Measurements from ENCODE around the gene LEKR1.

Gene LEKR1

DNA sequence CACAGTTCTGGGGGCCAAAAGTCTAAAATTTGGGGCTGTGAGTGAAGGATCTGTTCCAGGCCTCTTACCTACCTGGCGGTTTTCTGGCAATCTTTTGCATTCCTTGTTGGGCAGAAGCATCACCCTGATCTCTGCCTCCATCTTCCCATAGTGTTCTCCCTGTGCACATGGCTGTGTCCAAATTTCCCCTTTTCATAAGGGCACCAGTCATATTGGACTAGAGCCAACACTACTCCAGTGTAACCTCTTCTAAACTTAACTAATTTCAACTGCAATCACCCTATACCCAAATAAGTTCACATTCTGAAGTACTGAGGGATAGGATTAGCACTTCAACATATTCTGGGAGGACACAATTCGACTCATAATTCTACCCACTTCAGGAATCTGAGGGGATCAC lies 248.8 kb downstream of the LEKR1 start:
- Histone ChIP-seq H3K27ac (ENCODE audit: low read length) (no peak overlapping the region), H3K27me3 (ENCODE audit: insufficient read depth, low read length, poor library complexity) (peaks cover 13% of the 10 kb centered on the region), H3K79me2 (ENCODE audit: insufficient read depth, low read length) (no peaks in the 10 kb centered on the region), H4K20me1 (ENCODE audit: insufficient read depth, low read length) (no peaks in the 10 kb centered on the region), H2AFZ (ENCODE audit: low read depth, low read length) (no peak overlapping the region), H3K9me3 (ENCODE audit: insufficient read depth, low read length, severe bottlenecking) (no peaks in the 10 kb centered on the region), H3K4me2 (ENCODE audit: insufficient read depth, low read length) (no peak overlapping the region), H3K4me1 (ENCODE audit: insufficient read depth, low read length) (no peaks in the 10 kb centered on the region), H3K9ac (ENCODE audit: low read depth, low read length) (no peak overlapping the region), H3K36me3 (ENCODE audit: insufficient read depth, low read length) (no peaks in the 10 kb centered on the region), H3K4me3 (ENCODE audit: low read depth in 1 of 2, low read length in 2 of 2) (no peak overlapping the region)
- no peak for ATAC-seq (ENCODE audit: insufficient read depth, low read depth)
- TF ChIP-seq EZH2 (IDR thresholded peaks at IDR 0.05; ENCODE audit: borderline replicate concordance, low read depth, low read length, severe bottlenecking), result no peak
- TF ChIP-seq, protein P1, sequence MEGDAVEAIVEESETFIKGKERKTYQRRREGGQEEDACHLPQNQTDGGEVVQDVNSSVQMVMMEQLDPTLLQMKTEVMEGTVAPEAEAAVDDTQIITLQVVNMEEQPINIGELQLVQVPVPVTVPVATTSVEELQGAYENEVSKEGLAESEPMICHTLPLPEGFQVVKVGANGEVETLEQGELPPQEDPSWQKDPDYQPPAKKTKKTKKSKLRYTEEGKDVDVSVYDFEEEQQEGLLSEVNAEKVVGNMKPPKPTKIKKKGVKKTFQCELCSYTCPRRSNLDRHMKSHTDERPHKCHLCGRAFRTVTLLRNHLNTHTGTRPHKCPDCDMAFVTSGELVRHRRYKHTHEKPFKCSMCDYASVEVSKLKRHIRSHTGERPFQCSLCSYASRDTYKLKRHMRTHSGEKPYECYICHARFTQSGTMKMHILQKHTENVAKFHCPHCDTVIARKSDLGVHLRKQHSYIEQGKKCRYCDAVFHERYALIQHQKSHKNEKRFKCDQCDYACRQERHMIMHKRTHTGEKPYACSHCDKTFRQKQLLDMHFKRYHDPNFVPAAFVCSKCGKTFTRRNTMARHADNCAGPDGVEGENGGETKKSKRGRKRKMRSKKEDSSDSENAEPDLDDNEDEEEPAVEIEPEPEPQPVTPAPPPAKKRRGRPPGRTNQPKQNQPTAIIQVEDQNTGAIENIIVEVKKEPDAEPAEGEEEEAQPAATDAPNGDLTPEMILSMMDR (IDR thresholded peaks at IDR 0.05; ENCODE audit: borderline replicate concordance, extremely low read depth, low read length, poor library complexity, severe bottlenecking), result no peak
- no peak for DNase-seq

DNA sequence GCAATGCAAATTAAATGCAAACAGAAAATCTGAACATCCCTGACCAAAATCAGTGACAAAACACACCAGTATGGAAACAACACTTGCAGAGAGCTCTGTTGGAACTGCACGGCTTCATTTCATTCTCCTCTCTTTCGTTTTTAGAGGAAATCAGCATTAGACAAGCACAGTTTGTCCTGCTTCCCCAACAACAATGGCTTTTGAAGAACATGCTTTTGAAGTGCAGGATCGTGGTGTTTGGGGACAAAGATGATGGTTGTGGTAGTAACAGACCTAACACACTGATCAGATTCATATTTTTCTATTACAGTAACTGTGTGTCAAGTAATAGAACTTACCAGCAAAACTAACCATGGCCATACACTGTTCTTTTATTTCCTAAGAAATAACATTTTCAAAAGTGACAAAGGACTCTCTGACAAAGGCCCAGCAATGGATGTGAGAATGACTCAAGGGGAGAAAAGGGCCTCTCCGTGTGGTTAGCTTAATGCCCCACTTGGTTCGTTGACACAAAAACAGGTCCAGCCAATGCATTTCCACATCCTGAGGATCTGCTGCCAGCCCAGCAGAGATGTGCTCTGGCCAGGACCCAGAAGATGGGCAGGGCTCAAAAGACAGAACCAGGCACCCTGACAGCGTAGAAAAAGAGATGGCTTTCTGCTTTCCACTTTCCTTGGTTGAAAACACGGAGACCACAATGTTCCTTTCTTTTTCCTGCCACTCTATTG lies 249.7 kb downstream of the LEKR1 start:
- no peak overlapping the region for H3K9ac ChIP-seq (ENCODE audit: low read depth, low read length)
- no peak overlapping the region for H3K4me2 ChIP-seq (ENCODE audit: insufficient read depth, low read length)
- peaks cover 11% of the 10 kb centered on the region for H3K27me3 ChIP-seq (ENCODE audit: insufficient read depth, low read length, poor library complexity)
- ATAC-seq (ENCODE audit: insufficient read depth, low read depth) (no peak), DNase-seq (no peak)
- no peak overlapping the region for H3K4me3 ChIP-seq (ENCODE audit: low read depth in 1 of 2, low read length in 2 of 2)
- H3K4me1 ChIP-seq (ENCODE audit: insufficient read depth, low read length), result no peaks in the 10 kb centered on the region
- H2AFZ ChIP-seq (ENCODE audit: low read depth, low read length), result no peak overlapping the region
- no peaks in the 10 kb centered on the region for H4K20me1 ChIP-seq (ENCODE audit: insufficient read depth, low read length)
- H3K36me3 ChIP-seq (ENCODE audit: insufficient read depth, low read length), result no peaks in the 10 kb centered on the region
- H3K79me2 ChIP-seq (ENCODE audit: insufficient read depth, low read length), result no peaks in the 10 kb centered on the region
- no peak for TF ChIP-seq EZH2 (IDR thresholded peaks at IDR 0.05; ENCODE audit: borderline replicate concordance, low read depth, low read length, severe bottlenecking)
- TF ChIP-seq, protein P1 (IDR thresholded peaks at IDR 0.05; ENCODE audit: borderline replicate concordance, extremely low read depth, low read length, poor library complexity, severe bottlenecking), result no peak
- no peaks in the 10 kb centered on the region for H3K9me3 ChIP-seq (ENCODE audit: insufficient read depth, low read length, severe bottlenecking)
- no peak overlapping the region for H3K27ac ChIP-seq (ENCODE audit: low read length)

DNA sequence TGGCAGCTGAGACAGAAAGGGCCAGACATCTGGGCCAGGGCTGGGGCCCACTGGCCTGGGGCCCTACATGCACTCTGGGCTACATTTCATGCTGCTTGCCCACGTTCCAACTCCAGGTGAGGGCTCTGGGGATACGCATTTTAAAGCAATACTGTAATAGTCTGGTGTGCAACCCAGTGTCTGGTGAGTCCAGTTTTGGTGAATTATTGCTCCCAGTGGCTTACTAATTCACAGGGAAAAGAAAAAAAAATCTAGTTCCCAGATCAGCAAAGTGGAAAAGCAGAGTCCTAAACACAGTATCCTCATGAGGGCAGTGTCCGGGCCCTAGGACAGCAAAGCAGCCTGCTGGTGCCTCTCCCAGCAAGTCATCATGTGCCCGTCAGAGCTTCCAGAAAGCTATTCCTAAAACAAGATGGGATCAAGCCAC lies 251.4 kb downstream of the LEKR1 start:
- H3K4me1 ChIP-seq (ENCODE audit: insufficient read depth, low read length), result peaks cover 9% of the 10 kb centered on the region
- no peak for ATAC-seq (ENCODE audit: insufficient read depth, low read depth)
- H3K9ac ChIP-seq (ENCODE audit: low read depth, low read length), result no peak overlapping the region
- no peaks in the 10 kb centered on the region for H3K79me2 ChIP-seq (ENCODE audit: insufficient read depth, low read length)
- no peaks in the 10 kb centered on the region for H3K9me3 ChIP-seq (ENCODE audit: insufficient read depth, low read length, severe bottlenecking)
- no peak overlapping the region for H3K4me2 ChIP-seq (ENCODE audit: insufficient read depth, low read length)
- H3K27me3 ChIP-seq (ENCODE audit: insufficient read depth, low read length, poor library complexity), result peaks cover 11% of the 10 kb centered on the region
- H4K20me1 ChIP-seq (ENCODE audit: insufficient read depth, low read length), result no peaks in the 10 kb centered on the region
- no peaks in the 10 kb centered on the region for H3K36me3 ChIP-seq (ENCODE audit: insufficient read depth, low read length)
- no peak overlapping the region for H3K4me3 ChIP-seq (ENCODE audit: low read depth in 1 of 2, low read length in 2 of 2)
- H3K27ac ChIP-seq (ENCODE audit: low read length), result no peak overlapping the region
- DNase-seq, result no peak
- TF ChIP-seq, protein P1 (IDR thresholded peaks at IDR 0.05; ENCODE audit: borderline replicate concordance, extremely low read depth, low read length, poor library complexity, severe bottlenecking), result no peak
- no peak for TF ChIP-seq EZH2 (IDR thresholded peaks at IDR 0.05; ENCODE audit: borderline replicate concordance, low read depth, low read length, severe bottlenecking)
- H2AFZ ChIP-seq (ENCODE audit: low read depth, low read length), result no peak overlapping the region

Measured in DND-41 (cell line).